GM23338 (cell line): ENCODE results near the gene ANKRD44.

Experiments used
- CREB1 ChIP-seq: fragments of 250-450 bp; sonication (Bioruptor Pico); IDR thresholded peaks from 2 replicates; pipeline ENCODE4 v1.5.0; 2020; ENCODE audit warnings: low read depth, mild to moderate bottlenecking, moderate library complexity
- POLR2AphosphoS5 ChIP-seq: IDR thresholded peaks from 2 replicates; pipeline ENCODE4 v1.6.1; 2016; ENCODE audit warnings: antibody characterized with exemption, low read depth
- ZNF331 ChIP-seq: fragments of 250-450 bp; sonication (Bioruptor Pico); IDR thresholded peaks from 2 replicates; pipeline ENCODE4 v1.5.0; 2020; ENCODE audit warnings: low read depth, mild to moderate bottlenecking, moderate library complexity
- TF ChIP-seq, protein P1 (sequence below), 2 experiments: fragments of 200-600 bp in 1 of 2; sonication (generic) in 1 of 2; conservative IDR thresholded peaks; 2 replicates each; pipeline versions ENCODE4 v1.5.1 to v1.6.1; 2016 to 2017; ENCODE audit warnings: antibody characterized with exemption in 2 of 2, low read depth in 2 of 2, mild to moderate bottlenecking in 2 of 2, moderate library complexity in 1 of 2
- TF ChIP-seq, protein P2 (sequence below): IDR thresholded peaks from one replicate; pipeline ENCODE4 v1.6.1; 2018; ENCODE audit warnings: antibody characterized with exemption; ENCODE audit not compliant: unreplicated experiment

DNA sequence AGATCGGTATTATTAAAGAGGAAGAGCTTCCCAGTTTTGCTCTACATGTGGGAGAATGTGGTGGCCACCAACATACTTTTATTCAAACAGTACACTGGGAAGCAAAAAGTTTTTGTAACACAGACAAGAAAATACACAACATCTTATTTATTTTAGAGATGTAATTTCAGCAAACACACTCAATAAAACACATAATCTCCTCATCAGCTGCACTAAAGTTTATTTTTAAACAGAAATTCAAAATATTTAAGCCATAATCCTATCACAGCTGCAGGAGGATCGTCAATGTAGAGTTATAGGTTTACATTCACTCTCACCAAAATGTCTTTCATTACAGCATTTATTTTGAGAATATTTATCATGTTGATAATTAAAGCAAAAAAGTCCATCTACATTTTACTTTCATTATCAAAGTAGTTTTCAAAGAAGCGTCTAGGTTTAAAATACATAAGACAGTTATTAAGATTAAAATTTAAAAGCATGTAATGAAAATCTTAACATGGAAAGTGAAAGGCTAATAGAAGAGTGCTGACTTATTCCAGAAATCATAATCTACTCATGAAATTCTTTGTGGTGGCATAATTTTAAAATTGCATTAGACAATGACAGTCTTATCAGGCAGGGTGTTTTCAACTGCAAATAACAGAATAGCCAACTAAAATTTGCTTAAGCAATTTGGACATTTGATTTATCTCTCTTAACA lies 61.0 kb downstream of the ANKRD44 start:
- TF ChIP-seq, protein P1, sequence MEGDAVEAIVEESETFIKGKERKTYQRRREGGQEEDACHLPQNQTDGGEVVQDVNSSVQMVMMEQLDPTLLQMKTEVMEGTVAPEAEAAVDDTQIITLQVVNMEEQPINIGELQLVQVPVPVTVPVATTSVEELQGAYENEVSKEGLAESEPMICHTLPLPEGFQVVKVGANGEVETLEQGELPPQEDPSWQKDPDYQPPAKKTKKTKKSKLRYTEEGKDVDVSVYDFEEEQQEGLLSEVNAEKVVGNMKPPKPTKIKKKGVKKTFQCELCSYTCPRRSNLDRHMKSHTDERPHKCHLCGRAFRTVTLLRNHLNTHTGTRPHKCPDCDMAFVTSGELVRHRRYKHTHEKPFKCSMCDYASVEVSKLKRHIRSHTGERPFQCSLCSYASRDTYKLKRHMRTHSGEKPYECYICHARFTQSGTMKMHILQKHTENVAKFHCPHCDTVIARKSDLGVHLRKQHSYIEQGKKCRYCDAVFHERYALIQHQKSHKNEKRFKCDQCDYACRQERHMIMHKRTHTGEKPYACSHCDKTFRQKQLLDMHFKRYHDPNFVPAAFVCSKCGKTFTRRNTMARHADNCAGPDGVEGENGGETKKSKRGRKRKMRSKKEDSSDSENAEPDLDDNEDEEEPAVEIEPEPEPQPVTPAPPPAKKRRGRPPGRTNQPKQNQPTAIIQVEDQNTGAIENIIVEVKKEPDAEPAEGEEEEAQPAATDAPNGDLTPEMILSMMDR (conservative IDR thresholded peaks at IDR 0.05; ENCODE audit: low read depth in 2 of 2) = no peak
- TF ChIP-seq, protein P2, sequence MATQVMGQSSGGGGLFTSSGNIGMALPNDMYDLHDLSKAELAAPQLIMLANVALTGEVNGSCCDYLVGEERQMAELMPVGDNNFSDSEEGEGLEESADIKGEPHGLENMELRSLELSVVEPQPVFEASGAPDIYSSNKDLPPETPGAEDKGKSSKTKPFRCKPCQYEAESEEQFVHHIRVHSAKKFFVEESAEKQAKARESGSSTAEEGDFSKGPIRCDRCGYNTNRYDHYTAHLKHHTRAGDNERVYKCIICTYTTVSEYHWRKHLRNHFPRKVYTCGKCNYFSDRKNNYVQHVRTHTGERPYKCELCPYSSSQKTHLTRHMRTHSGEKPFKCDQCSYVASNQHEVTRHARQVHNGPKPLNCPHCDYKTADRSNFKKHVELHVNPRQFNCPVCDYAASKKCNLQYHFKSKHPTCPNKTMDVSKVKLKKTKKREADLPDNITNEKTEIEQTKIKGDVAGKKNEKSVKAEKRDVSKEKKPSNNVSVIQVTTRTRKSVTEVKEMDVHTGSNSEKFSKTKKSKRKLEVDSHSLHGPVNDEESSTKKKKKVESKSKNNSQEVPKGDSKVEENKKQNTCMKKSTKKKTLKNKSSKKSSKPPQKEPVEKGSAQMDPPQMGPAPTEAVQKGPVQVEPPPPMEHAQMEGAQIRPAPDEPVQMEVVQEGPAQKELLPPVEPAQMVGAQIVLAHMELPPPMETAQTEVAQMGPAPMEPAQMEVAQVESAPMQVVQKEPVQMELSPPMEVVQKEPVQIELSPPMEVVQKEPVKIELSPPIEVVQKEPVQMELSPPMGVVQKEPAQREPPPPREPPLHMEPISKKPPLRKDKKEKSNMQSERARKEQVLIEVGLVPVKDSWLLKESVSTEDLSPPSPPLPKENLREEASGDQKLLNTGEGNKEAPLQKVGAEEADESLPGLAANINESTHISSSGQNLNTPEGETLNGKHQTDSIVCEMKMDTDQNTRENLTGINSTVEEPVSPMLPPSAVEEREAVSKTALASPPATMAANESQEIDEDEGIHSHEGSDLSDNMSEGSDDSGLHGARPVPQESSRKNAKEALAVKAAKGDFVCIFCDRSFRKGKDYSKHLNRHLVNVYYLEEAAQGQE = no peak
- TF ChIP-seq POLR2AphosphoS5 (no peak), CREB1 (CRISPR knock-in tag) (no peak), ZNF331 (no peak)
